Measurements from ENCODE around the gene ATE1. TPM values are rescaled to one million over a fixed set of nuclear protein-coding genes. Genes with fewer than 3 reads are reported as not detected.
A peak's percentile ranks its signal among the peaks of the same experiment; 100 is the strongest.

ATE1 gene
- total and polyA plus RNA-seq, 10 of the 15 experiments (the other 5 are each of a cell fraction or from before 2014, with no cell fraction given) = 4.3 to 22.7 (median 15.9) TPM

DNA sequence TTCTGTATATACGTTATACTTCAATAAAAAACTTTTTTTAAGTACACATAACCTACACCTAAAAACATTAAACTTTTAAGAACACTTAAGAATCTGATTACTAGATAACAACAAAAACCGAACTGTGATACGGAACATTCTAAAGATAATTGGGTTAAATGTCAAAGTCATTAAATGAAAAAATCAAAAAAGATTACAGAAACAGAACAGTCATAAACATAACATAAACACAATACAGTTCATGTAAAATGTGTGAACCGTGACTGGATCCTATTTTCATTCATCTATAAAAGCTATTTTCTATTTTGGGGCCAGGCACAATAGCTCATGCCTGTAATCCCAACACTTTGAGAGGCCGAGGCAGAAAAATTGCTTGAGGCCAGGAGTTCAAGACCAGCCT is 38.6 kb downstream of the ATE1 start:
- H3K4me3 ChIP-seq = no peak overlapping the region
- DNase-seq (ENCODE audit: low read depth, low spot score) (no peak), ATAC-seq (no peak), FAIRE-seq (no peak)
- ChIA-PET POLR2A (no interaction called here), SMC1A (ENCODE audit: uncharacterized antibody, unreplicated experiment) (interaction anchor here (0.7 to 1.2 kb wide), 2 partner anchors 12 to 30 kb away, joined by 3 read pairs; no protein-coding TSS in a partner anchor), RAD21 (ENCODE audit: unreplicated experiment) (interaction anchor here (0.7 to 1.7 kb wide), 2 partner anchors 11 to 64 kb away, joined by 3 to 4 read pairs; no protein-coding TSS in a partner anchor), CTCF (interaction anchor here (5.0 to 5.1 kb wide), 2 partner anchors 12 to 65 kb away, joined by 32 to 43 read pairs; no protein-coding TSS in a partner anchor)
- no peaks in the 10 kb centered on the region; a peak in 2 of 4 replicates for H3K36me3 ChIP-seq (ENCODE audit: control insufficient read depth in 2 of 2, insufficient read depth in 2 of 2, low read length in 1 of 2)
- intact Hi-C loops (cut with micrococcal nuclease; ENCODE audit: unreplicated experiment) (loop anchor here (5.0 kb wide), 1 partner anchor 67 kb away; no protein-coding TSS in a partner anchor), in situ Hi-C loops (cut with MboI) (no loop called here)
- H3K4me2 ChIP-seq (ENCODE audit: control insufficient read depth, insufficient read depth) = no peak overlapping the region
- no peaks in the 10 kb centered on the region for H3K27me3 ChIP-seq (replicated peaks in 1 of 2; ENCODE audit: control insufficient read depth in 2 of 2, insufficient read depth in 2 of 2, low read length in 1 of 2)
- no TSS peak for BruUV-seq (replicated peaks)
- H2AFZ ChIP-seq (ENCODE audit: control insufficient read depth, low read depth, low read length) = no peak overlapping the region
- WGBS (ENCODE audit: insufficient coverage, insufficient replicate concordance, low lambda C conversion rate, missing lambda C conversion rate) = 89% methylated on average over 5 of the region's 5 CpGs
- TF ChIP-seq NFIC (IDR thresholded peaks at IDR 0.05; ENCODE audit: low read depth, low read length) (no peak), MYC (IDR thresholded peaks at IDR 0.05; ENCODE audit: insufficient read depth, insufficient read length, insufficient replicate concordance, low read length, severe bottlenecking) (no peak), TAF1 (IDR thresholded peaks at IDR 0.05; ENCODE audit: borderline replicate concordance, low read depth, low read length) (no peak)
- no peak overlapping the region for H3K27ac ChIP-seq (ENCODE audit: control insufficient read depth, insufficient read depth)
- H4K20me1 ChIP-seq (ENCODE audit: control insufficient read depth, insufficient read depth) = no peaks in the 10 kb centered on the region
- H3K4me1 ChIP-seq (ENCODE audit: control insufficient read depth, insufficient read depth, low read length) = no peaks in the 10 kb centered on the region
- no peaks in the 10 kb centered on the region for H3K9me3 ChIP-seq (replicated peaks; ENCODE audit: control insufficient read depth, insufficient read depth, low read length)
- H3K9ac ChIP-seq (ENCODE audit: control insufficient read depth, insufficient read depth, low read length) = no peak overlapping the region
- no peaks in the 10 kb centered on the region for H3K79me2 ChIP-seq (ENCODE audit: control insufficient read depth, insufficient read depth, low read length)

DNA sequence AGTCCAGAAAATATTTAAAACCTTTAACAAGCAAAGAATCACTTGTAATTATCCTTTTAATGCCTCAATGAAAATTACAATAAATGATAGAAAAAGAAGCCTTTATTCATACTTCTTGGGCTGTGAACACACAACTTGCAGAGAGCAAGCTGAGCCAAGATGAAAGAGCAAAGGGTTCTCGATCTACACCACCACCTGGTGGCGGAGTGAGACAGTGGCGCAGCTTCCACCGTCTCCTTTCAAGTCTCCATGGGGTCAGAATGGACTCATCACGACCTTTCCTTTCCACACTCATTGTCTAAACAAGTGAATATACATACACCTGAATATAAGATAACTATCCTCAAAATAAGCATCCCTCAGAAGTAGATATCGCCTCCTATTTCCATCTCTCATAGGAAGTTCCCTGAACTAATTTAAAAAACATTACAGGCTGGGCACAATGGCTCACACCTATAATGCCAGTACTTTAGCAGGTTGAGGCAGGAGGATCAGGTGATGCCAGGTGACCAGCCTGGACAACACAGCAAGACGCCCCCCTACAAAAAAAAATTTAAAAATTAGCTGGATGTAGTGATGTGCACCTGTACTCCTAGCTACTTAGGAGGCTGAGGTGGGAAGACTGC is 40.7 kb downstream of the ATE1 start:
- ChIA-PET SMC1A (ENCODE audit: uncharacterized antibody, unreplicated experiment) (interaction anchor here (1.1 to 2.7 kb wide), 5 partner anchors 59 to 938 kb away, joined by 3 to 30 read pairs (median 3); no protein-coding TSS in a partner anchor), POLR2A (no interaction called here), CTCF (interaction anchor here (0.6 to 5.1 kb wide), 17 partner anchors 8 to 193 kb away, joined by 3 to 43 read pairs (median 3); no protein-coding TSS in a partner anchor), RAD21 (ENCODE audit: unreplicated experiment) (interaction anchor here (3.0 kb wide), 1 partner anchor 63 kb away, joined by 27 read pairs; no protein-coding TSS in a partner anchor)
- Histone ChIP-seq H3K27ac (ENCODE audit: control insufficient read depth, insufficient read depth) (no peak overlapping the region), H2AFZ (ENCODE audit: control insufficient read depth, low read depth, low read length) (no peak overlapping the region), H3K79me2 (ENCODE audit: control insufficient read depth, insufficient read depth, low read length) (no peaks in the 10 kb centered on the region), H4K20me1 (ENCODE audit: control insufficient read depth, insufficient read depth) (no peaks in the 10 kb centered on the region), H3K4me1 (ENCODE audit: control insufficient read depth, insufficient read depth, low read length) (no peaks in the 10 kb centered on the region), H3K9ac (ENCODE audit: control insufficient read depth, insufficient read depth, low read length) (no peak overlapping the region), H3K9me3 (replicated peaks; ENCODE audit: control insufficient read depth, insufficient read depth, low read length) (no peaks in the 10 kb centered on the region), H3K27me3 (replicated peaks in 1 of 2; ENCODE audit: control insufficient read depth in 2 of 2, insufficient read depth in 2 of 2, low read length in 1 of 2) (no peaks in the 10 kb centered on the region), H3K4me2 (ENCODE audit: control insufficient read depth, insufficient read depth) (no peak overlapping the region), H3K36me3 (ENCODE audit: control insufficient read depth in 2 of 2, insufficient read depth in 2 of 2, low read length in 1 of 2) (no peaks in the 10 kb centered on the region; a peak in 2 of 4 replicates), H3K4me3 (no peak overlapping the region)
- intact Hi-C loops (cut with micrococcal nuclease; ENCODE audit: unreplicated experiment) = loop anchor here (1.0 to 5.0 kb wide), 2 partner anchors 65 to 944 kb away; no protein-coding TSS in a partner anchor
- 80% methylated on average over 7 of the region's 7 CpGs for WGBS (ENCODE audit: insufficient coverage, insufficient replicate concordance, low lambda C conversion rate, missing lambda C conversion rate)
- DNase-seq (ENCODE audit: low read depth, low spot score) (no peak), FAIRE-seq (peak; percentile 7), ATAC-seq (peak; percentile 88)
- in situ Hi-C loops (cut with MboI) = no loop called here
- no TSS peak for BruUV-seq (replicated peaks)
- TF ChIP-seq IKZF1 (conservative IDR thresholded peaks at IDR 0.05) (no peak), RB1 (IDR thresholded peaks at IDR 0.05; ENCODE audit: borderline replicate concordance) (no peak), JUNB (IDR thresholded peaks at IDR 0.05) (no peak), EP300 (IDR thresholded peaks at IDR 0.05; ENCODE audit: borderline replicate concordance in 1 of 2, control insufficient read depth in 1 of 2, low read depth in 2 of 2, low read length in 2 of 2) (no peak), RAD21 (IDR thresholded peaks at IDR 0.05; ENCODE audit: insufficient read depth, low read depth, low read length) (peak; percentile 54)
- TF ChIP-seq, protein P1, sequence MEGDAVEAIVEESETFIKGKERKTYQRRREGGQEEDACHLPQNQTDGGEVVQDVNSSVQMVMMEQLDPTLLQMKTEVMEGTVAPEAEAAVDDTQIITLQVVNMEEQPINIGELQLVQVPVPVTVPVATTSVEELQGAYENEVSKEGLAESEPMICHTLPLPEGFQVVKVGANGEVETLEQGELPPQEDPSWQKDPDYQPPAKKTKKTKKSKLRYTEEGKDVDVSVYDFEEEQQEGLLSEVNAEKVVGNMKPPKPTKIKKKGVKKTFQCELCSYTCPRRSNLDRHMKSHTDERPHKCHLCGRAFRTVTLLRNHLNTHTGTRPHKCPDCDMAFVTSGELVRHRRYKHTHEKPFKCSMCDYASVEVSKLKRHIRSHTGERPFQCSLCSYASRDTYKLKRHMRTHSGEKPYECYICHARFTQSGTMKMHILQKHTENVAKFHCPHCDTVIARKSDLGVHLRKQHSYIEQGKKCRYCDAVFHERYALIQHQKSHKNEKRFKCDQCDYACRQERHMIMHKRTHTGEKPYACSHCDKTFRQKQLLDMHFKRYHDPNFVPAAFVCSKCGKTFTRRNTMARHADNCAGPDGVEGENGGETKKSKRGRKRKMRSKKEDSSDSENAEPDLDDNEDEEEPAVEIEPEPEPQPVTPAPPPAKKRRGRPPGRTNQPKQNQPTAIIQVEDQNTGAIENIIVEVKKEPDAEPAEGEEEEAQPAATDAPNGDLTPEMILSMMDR (IDR thresholded peaks at IDR 0.05 in 2 of 3, conservative IDR thresholded peaks at IDR 0.05 in 1 of 3; ENCODE audit: control insufficient read depth in 2 of 3, extremely low read depth in 1 of 3, insufficient read depth in 1 of 3, low read depth in 3 of 3, low read length in 3 of 3) = peak; percentile 65 to 68 (median 67); a peak in 5 of 6 replicates
- TF ChIP-seq, protein P2, sequence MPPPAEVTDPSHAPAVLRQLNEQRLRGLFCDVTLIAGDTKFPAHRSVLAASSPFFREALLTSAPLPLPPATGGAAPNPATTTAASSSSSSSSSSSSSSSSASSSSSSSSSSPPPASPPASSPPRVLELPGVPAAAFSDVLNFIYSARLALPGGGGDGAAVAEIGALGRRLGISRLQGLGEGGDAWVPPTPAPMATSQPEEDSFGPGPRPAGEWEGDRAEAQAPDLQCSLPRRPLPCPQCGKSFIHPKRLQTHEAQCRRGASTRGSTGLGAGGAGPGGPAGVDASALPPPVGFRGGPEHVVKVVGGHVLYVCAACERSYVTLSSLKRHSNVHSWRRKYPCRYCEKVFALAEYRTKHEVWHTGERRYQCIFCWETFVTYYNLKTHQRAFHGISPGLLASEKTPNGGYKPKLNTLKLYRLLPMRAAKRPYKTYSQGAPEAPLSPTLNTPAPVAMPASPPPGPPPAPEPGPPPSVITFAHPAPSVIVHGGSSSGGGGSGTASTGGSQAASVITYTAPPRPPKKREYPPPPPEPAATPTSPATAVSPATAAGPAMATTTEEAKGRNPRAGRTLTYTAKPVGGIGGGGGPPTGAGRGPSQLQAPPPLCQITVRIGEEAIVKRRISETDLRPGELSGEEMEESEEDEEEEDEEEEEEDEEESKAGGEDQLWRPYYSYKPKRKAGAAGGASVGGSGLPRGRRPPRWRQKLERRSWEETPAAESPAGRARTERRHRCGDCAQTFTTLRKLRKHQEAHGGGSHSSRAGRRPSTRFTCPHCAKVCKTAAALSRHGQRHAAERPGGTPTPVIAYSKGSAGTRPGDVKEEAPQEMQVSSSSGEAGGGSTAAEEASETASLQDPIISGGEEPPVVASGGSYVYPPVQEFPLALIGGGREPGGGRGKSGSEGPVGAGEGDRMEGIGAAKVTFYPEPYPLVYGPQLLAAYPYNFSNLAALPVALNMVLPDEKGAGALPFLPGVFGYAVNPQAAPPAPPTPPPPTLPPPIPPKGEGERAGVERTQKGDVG (CRISPR knock-in tag; IDR thresholded peaks at IDR 0.05) = no peak

Measured in GM12878 (cell line).